Measurements from ENCODE around the gene ASTL. TPM values are rescaled to one million over a fixed set of nuclear protein-coding genes. Genes with fewer than 3 reads are reported as not detected.

Gene ASTL
- total RNA-seq, 1 experiment from 2014 or later, result 0.34 TPM

- ChIA-PET POLR2A (no interaction called here), CTCF (no interaction called here), RAD21 (ENCODE audit: low non-redundant PET in 1 of 2, low total read pairs in 2 of 2, uncharacterized antibody in 2 of 2, unreplicated experiment in 2 of 2) (no interaction called here)
- Histone ChIP-seq H3K4me1 (ENCODE audit: control insufficient read depth in 1 of 2, insufficient read depth in 2 of 2, low read length in 2 of 2) (no peaks in the 10 kb centered on the region), H4K20me1 (ENCODE audit: insufficient read depth) (no peaks in the 10 kb centered on the region), H3K27me3 (ENCODE audit: insufficient read depth, low read length) (no peaks in the 10 kb centered on the region), H3K36me3 (ENCODE audit: control insufficient read depth in 1 of 2, insufficient read depth in 2 of 2, low read length in 2 of 2) (no peaks in the 10 kb centered on the region), H2AFZ (ENCODE audit: low read depth, low read length, poor library complexity, severe bottlenecking) (no peak overlapping the region), H3K9me2 (ENCODE audit: insufficient read depth) (no peaks in the 10 kb centered on the region), H3K27ac (ENCODE audit: low read depth, low read length) (no peak overlapping the region), H3K9me3 (ENCODE audit: control insufficient read depth in 1 of 2, insufficient read depth in 1 of 2, low read depth in 1 of 2, low read length in 2 of 2) (peaks cover 11 to 14% of the 10 kb centered on the region in 2 experiments; a peak in 2 of 4 replicates), H3K4me3 (replicated peaks in 1 of 2; ENCODE audit: low read depth in 1 of 2, low read length in 2 of 2) (no peak overlapping the region), H3K79me2 (ENCODE audit: insufficient read depth, low read length) (no peaks in the 10 kb centered on the region), H3K9ac (ENCODE audit: low read length) (no peak overlapping the region), H3K4me2 (ENCODE audit: low read length) (no peak overlapping the region)
- no peak for DNase-seq (ENCODE audit: low read depth, low spot score)
- intact Hi-C loops (cut with micrococcal nuclease), result no loop called here
- no peak for ATAC-seq
- no TSS peak for BruUV-seq (replicated peaks)
- TF ChIP-seq, protein P1, sequence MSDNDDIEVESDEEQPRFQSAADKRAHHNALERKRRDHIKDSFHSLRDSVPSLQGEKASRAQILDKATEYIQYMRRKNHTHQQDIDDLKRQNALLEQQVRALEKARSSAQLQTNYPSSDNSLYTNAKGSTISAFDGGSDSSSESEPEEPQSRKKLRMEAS (IDR thresholded peaks at IDR 0.05), result no peak
- no peak for TF ChIP-seq JUND (IDR thresholded peaks at IDR 0.05)
- TF ChIP-seq ZNF274 (IDR thresholded peaks at IDR 0.05; ENCODE audit: low read depth, low read length), result no peak
- TF ChIP-seq TCF7L2 (IDR thresholded peaks at IDR 0.05; ENCODE audit: borderline replicate concordance, extremely low read depth, insufficient read depth, insufficient read length), result no peak
- no peak for TF ChIP-seq ZFX (IDR thresholded peaks at IDR 0.05)
- no peak for TF ChIP-seq POLR2AphosphoS5 (IDR thresholded peaks at IDR 0.05; ENCODE audit: low read depth, low read length)
- no peak for TF ChIP-seq ELF1 (IDR thresholded peaks at IDR 0.05; ENCODE audit: borderline replicate concordance, low read depth)
- no peak for TF ChIP-seq EZH2phosphoT487 (IDR thresholded peaks at IDR 0.05; ENCODE audit: borderline replicate concordance)
- TF ChIP-seq EZH2 (IDR thresholded peaks at IDR 0.05), result no peak
Observed at GRCh38 chr2:96108151-96108540, 30.2 kb downstream of the ASTL start.

- no peak overlapping the region for H3K4me3 ChIP-seq (replicated peaks in 1 of 2; ENCODE audit: low read depth in 1 of 2, low read length in 2 of 2)
- H3K9ac ChIP-seq (ENCODE audit: low read length), result no peak overlapping the region
- H3K27me3 ChIP-seq (ENCODE audit: insufficient read depth, low read length), result no peaks in the 10 kb centered on the region
- no peak overlapping the region for H3K27ac ChIP-seq (ENCODE audit: low read depth, low read length)
- H3K79me2 ChIP-seq (ENCODE audit: insufficient read depth, low read length), result no peaks in the 10 kb centered on the region
- no peaks in the 10 kb centered on the region for H3K4me1 ChIP-seq (ENCODE audit: control insufficient read depth in 1 of 2, insufficient read depth in 2 of 2, low read length in 2 of 2)
- intact Hi-C loops (cut with micrococcal nuclease), result no loop called here
- POLR2A ChIA-PET, result no interaction called here
- no peaks in the 10 kb centered on the region for H3K9me2 ChIP-seq (ENCODE audit: insufficient read depth)
- TF ChIP-seq EZH2 (IDR thresholded peaks at IDR 0.05), result no peak
- no peak for TF ChIP-seq SRF (IDR thresholded peaks at IDR 0.05; ENCODE audit: low read depth)
- TF ChIP-seq ELF1 (IDR thresholded peaks at IDR 0.05; ENCODE audit: borderline replicate concordance, low read depth), result no peak
- no peak for TF ChIP-seq YY1 (IDR thresholded peaks at IDR 0.05; ENCODE audit: extremely low read depth, insufficient replicate concordance, low read depth, low read length)
- TF ChIP-seq, protein P2, sequence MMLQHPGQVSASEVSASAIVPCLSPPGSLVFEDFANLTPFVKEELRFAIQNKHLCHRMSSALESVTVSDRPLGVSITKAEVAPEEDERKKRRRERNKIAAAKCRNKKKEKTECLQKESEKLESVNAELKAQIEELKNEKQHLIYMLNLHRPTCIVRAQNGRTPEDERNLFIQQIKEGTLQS (IDR thresholded peaks at IDR 0.05), result no peak
- no peak for TF ChIP-seq RAD21 (IDR thresholded peaks at IDR 0.05; ENCODE audit: low read depth)
- TF ChIP-seq CBX3 (IDR thresholded peaks at IDR 0.05; ENCODE audit: low read depth), result no peak
- no peak for TF ChIP-seq JUND (IDR thresholded peaks at IDR 0.05)
- no peak for TF ChIP-seq ZFX (IDR thresholded peaks at IDR 0.05)
- no peak for TF ChIP-seq TCF7L2 (IDR thresholded peaks at IDR 0.05; ENCODE audit: borderline replicate concordance, extremely low read depth, insufficient read depth, insufficient read length)
- no peak for TF ChIP-seq SIN3A (IDR thresholded peaks at IDR 0.05; ENCODE audit: low read depth)
- no peak for ATAC-seq
- CTCF ChIA-PET, result no interaction called here
- BruUV-seq (replicated peaks), result no TSS peak
- H4K20me1 ChIP-seq (ENCODE audit: insufficient read depth), result no peaks in the 10 kb centered on the region
- H3K36me3 ChIP-seq (ENCODE audit: control insufficient read depth in 1 of 2, insufficient read depth in 2 of 2, low read length in 2 of 2), result no peaks in the 10 kb centered on the region
- H2AFZ ChIP-seq (ENCODE audit: low read depth, low read length, poor library complexity, severe bottlenecking), result no peak overlapping the region
- no peak overlapping the region for H3K4me2 ChIP-seq (ENCODE audit: low read length)
- RAD21 ChIA-PET (ENCODE audit: low non-redundant PET in 1 of 2, low total read pairs in 2 of 2, uncharacterized antibody in 2 of 2, unreplicated experiment in 2 of 2), result no interaction called here
- no peak for DNase-seq (ENCODE audit: low read depth, low spot score)
- H3K9me3 ChIP-seq (ENCODE audit: control insufficient read depth in 1 of 2, insufficient read depth in 1 of 2, low read depth in 1 of 2, low read length in 2 of 2), result peaks cover 11 to 14% of the 10 kb centered on the region in 2 experiments; a peak in 2 of 4 replicates
Observed at GRCh38 chr2:96107708-96108065, 30.6 kb downstream of the ASTL start.
